ENCODE data around the gene OR5H1.

Gene OR5H1

GRCh38 chr3:98151241-98151640 lies 20.7 kb downstream of the OR5H1 start:
- no peak for TF ChIP-seq ZNF274 (IDR thresholded peaks at IDR 0.05; ENCODE audit: low read depth, low read length)
- no peak overlapping the region for H3K4me3 ChIP-seq (ENCODE audit: low read length)

GRCh38 chr3:98166396-98166795 lies 35.9 kb downstream of the OR5H1 start, which contains the start of gene OR5H15:
TSS of gene OR5H15 (plus strand) at chr3:98166696. CDS start at chr3:98168700, 2,004 bp downstream.
- no peak for TF ChIP-seq ZNF274 (IDR thresholded peaks at IDR 0.05; ENCODE audit: low read depth, low read length)
- H3K4me3 ChIP-seq (ENCODE audit: low read length): no peak within 1 kb of the TSS

GRCh38 chr3:98171071-98171470 lies 40.5 kb downstream of the OR5H1 start:
- no peak for TF ChIP-seq ZNF274 (IDR thresholded peaks at IDR 0.05; ENCODE audit: low read depth, low read length)

GRCh38 chr3:98172621-98173020 lies 42.1 kb downstream of the OR5H1 start:
- H3K4me3 ChIP-seq (ENCODE audit: low read length): no peak overlapping the region
- no peak for TF ChIP-seq ZNF274 (IDR thresholded peaks at IDR 0.05; ENCODE audit: low read depth, low read length)

More at GRCh38 chr3:98171071-98171470, 40.5 kb downstream of the OR5H1 start:
- H3K4me3 ChIP-seq (ENCODE audit: low read length): no peak overlapping the region

DNA sequence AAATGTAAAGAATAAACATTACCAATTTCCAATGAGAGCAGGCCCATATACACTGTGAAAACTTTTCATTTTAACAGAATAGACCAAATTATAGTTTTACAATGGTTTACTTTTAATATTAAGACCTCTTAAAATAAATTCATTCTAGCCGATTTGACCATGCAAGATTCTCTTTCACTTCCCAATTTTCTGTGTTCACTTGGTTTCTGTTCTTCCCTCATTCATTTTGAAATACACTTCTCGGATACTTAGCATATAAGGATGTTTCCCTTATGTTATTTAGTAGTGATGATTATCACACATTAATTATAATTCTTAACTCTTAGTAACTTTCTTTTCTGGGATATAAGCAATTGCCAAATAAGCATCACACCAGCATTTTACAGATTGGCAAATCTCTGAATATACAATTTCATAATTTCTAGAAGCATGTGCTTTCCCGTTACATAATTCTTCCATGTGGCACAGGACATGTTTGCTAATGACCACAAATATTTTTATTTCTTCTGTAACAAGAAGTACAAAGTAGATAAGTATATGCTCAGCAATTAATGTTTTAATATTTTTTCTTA lies 49.9 kb downstream of the OR5H1 start:
- H3K4me3 ChIP-seq (ENCODE audit: low read length): no peak overlapping the region
- no peak for TF ChIP-seq ZNF274 (IDR thresholded peaks at IDR 0.05; ENCODE audit: low read depth, low read length)

DNA sequence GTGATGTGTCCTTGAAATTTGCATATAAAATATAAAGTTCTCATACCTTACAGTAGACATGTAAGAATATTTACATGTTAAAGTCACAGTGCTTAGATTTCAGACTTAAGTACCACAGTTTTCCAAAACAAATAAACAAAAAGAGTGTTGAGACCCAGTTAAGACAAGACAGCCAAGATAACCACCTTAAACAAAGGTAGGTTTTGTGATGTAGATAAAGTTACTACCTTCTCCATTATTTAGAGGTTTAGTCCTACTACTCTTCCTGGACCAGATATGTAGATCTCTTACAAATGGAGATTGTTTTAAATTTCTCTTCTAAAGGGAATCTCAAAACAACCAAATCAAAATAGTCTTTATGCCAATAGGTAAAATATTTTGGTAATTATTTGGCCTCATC lies 51.7 kb downstream of the OR5H1 start:
- no peak overlapping the region for H3K4me3 ChIP-seq (ENCODE audit: low read length)
- TF ChIP-seq ZNF274 (IDR thresholded peaks at IDR 0.05; ENCODE audit: low read depth, low read length): no peak

DNA sequence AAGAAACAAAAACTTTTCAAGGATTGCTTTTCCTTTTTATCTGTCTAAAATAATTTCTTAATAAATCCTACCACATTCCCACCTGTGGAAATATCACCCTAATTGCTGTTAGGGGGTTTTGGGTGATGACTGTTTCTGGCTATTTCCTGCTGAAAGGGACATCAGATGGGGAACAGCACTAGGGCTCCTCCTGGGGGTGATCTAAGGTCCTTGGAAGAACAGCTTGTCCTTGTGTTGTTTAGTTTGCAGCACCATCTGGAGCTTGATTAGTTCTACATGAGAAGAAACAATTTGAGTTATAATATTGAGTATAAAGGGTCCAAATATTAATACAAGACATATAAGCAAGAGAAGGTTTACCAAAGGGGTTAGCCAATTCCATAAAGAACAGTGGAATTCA lies 54.7 kb downstream of the OR5H1 start:
- TF ChIP-seq ZNF274 (IDR thresholded peaks at IDR 0.05; ENCODE audit: low read depth, low read length): no peak

More for the DNA sequence above, 54.7 kb downstream of the OR5H1 start:
- H3K4me3 ChIP-seq (ENCODE audit: low read length): no peak overlapping the region

All from GM08714 (cell line).